IMR-90 (cell line): ENCODE measurements around the gene TNFRSF18. TPM values are rescaled to one million over a fixed set of nuclear protein-coding genes. Genes with fewer than 3 reads are reported as not detected.

ENCODE experiments used
- ATAC-seq: fragments of 200-7000 bp; cut with Tn5 transposase; 2 replicates; pipeline ENCODE4 v1.9.1; 2020; ENCODE audit warnings: low read depth, mild to moderate bottlenecking, moderate library complexity
- BruUV-seq: library from RNA; stranded (reverse); fragments of 400-500 nt; replicated peaks from 2 replicates; lab custom pipeline; 2021; lab: Mats Ljungman, UMichigan
- CTCF ChIA-PET: fragments of 300-600 bp; formaldehyde crosslinking; extraction: SDS; loops from one replicate; lab custom pipeline; 2021; ENCODE audit warnings: antibody characterized with exemption; lab: Yijun Ruan, JAX
- POLR2A ChIA-PET: fragments of 300-600 bp; sonication (Branson Sonifier 250); formaldehyde crosslinking; loops from one replicate; lab custom pipeline; 2022; ENCODE audit warnings: antibody characterized with exemption; ENCODE audit not compliant: unreplicated experiment; lab: Charles Lee
- DNase-seq: peaks from one replicate; pipeline ENCODE4 v3.0.0; 2013
- H2AFZ ChIP-seq: replicated peaks from 2 replicates; pipeline ENCODE3; 2013; ENCODE audit warnings: low read length, mild to moderate bottlenecking; ENCODE audit not compliant: poor library complexity
- H2AK5ac ChIP-seq: 2 replicates; pipeline ENCODE4 v1.6.1; 2013; ENCODE audit warnings: low read depth, low read length, inconsistent platforms
- H2AK9ac ChIP-seq: replicated peaks from 2 replicates; pipeline ENCODE3; 2013; ENCODE audit warnings: mild to moderate bottlenecking, low read depth, low read length, moderate library complexity; ENCODE audit not compliant: poor library complexity
- H2BK120ac ChIP-seq: 2 replicates; pipeline ENCODE4 v1.6.1; 2013; ENCODE audit warnings: low read depth, low read length, inconsistent platforms
- H2BK15ac ChIP-seq: 3 replicates; pipeline ENCODE4 v1.6.1; 2013; ENCODE audit warnings: low read depth, low read length, inconsistent platforms
- H2BK20ac ChIP-seq: 2 replicates; pipeline ENCODE4 v1.6.1; 2013; ENCODE audit warnings: low read depth, mild to moderate bottlenecking, inconsistent platforms, low read length, moderate library complexity
- H2BK5ac ChIP-seq: 2 replicates; pipeline ENCODE4 v1.6.1; 2013; ENCODE audit warnings: mild to moderate bottlenecking, low read depth, low read length, inconsistent platforms; ENCODE audit not compliant: poor library complexity, severe bottlenecking
- H3K14ac ChIP-seq: replicated peaks from 2 replicates; pipeline ENCODE4 v1.6.1; 2013; ENCODE audit warnings: low read depth, low read length, inconsistent platforms
- H3K18ac ChIP-seq: 2 replicates; pipeline ENCODE4 v1.6.1; 2013; ENCODE audit warnings: low read depth, low read length, control low read depth
- H3K23ac ChIP-seq: 2 replicates; pipeline ENCODE4 v1.6.1; 2013; ENCODE audit warnings: low read depth, low read length, inconsistent platforms
- H3K27ac ChIP-seq: 2 replicates; pipeline ENCODE4 v1.5.1; 2013; ENCODE audit warnings: mild to moderate bottlenecking, control low read depth, low read length; ENCODE audit not compliant: insufficient read depth
- H3K27me3 ChIP-seq: 2 replicates; pipeline ENCODE4 v1.6.1; 2013; ENCODE audit warnings: low read length; ENCODE audit not compliant: control insufficient read depth, insufficient read depth
- H3K36me3 ChIP-seq: 2 replicates; pipeline ENCODE4 v1.6.1; 2013; ENCODE audit warnings: low read length, mixed read lengths; ENCODE audit not compliant: control insufficient read depth, insufficient read depth
- H3K4ac ChIP-seq: 2 replicates; pipeline ENCODE4 v1.6.1; 2013; ENCODE audit warnings: low read depth, low read length, inconsistent platforms
- H3K4me1 ChIP-seq: 2 replicates; pipeline ENCODE4 v1.6.1; 2013; ENCODE audit warnings: low read length, mixed read lengths; ENCODE audit not compliant: control insufficient read depth, insufficient read depth
- H3K4me2 ChIP-seq: 2 replicates; pipeline ENCODE4 v1.6.1; 2013; ENCODE audit warnings: low read depth, mild to moderate bottlenecking, control low read depth, low read length, moderate library complexity
- H3K4me3 ChIP-seq: 2 replicates; pipeline ENCODE4 v1.5.1; 2013; ENCODE audit warnings: low read depth, mild to moderate bottlenecking, control low read depth, low read length, moderate library complexity; ENCODE audit not compliant: insufficient read depth
- H3K56ac ChIP-seq: 2 replicates; pipeline ENCODE4 v1.6.1; 2013; ENCODE audit warnings: low read length, inconsistent platforms; ENCODE audit not compliant: insufficient read depth; ENCODE audit errors: extremely low read depth
- H3K79me1 ChIP-seq, 2 experiments: 2 replicates each; pipeline ENCODE4 v1.6.1; 2013; ENCODE audit warnings: low read length in 2 of 2, inconsistent platforms in 1 of 2, low read depth in 1 of 2
- H3K9ac ChIP-seq: 2 replicates; pipeline ENCODE4 v1.6.1; 2013; ENCODE audit warnings: low read depth, low read length, control low read depth
- H3K9me1 ChIP-seq: 2 replicates; pipeline ENCODE4 v1.6.1; 2013; ENCODE audit warnings: low read length, inconsistent platforms; ENCODE audit not compliant: insufficient read depth
- H3K9me3 ChIP-seq: 2 replicates; pipeline ENCODE4 v1.6.1; 2013; ENCODE audit warnings: low read length; ENCODE audit not compliant: control insufficient read depth, insufficient read depth
- H4K20me1 ChIP-seq: 2 replicates; pipeline ENCODE4 v1.6.1; 2013; ENCODE audit warnings: low read length, inconsistent platforms; ENCODE audit not compliant: insufficient read depth
- H4K5ac ChIP-seq: 2 replicates; pipeline ENCODE4 v1.6.1; 2013; ENCODE audit warnings: mild to moderate bottlenecking, low read depth, low read length, control low read depth
- H4K8ac ChIP-seq, 2 experiments: 2 replicates each; pipeline ENCODE4 v1.6.1; 2013; ENCODE audit warnings: low read depth in 2 of 2, low read length in 2 of 2, control low read depth in 1 of 2, inconsistent platforms in 1 of 2
- H4K91ac ChIP-seq: 2 replicates; pipeline ENCODE4 v1.6.1; 2013; ENCODE audit warnings: low read depth, low read length, inconsistent platforms; ENCODE audit not compliant: insufficient read depth
- CHD1 ChIP-seq: IDR thresholded peaks from 2 replicates; pipeline ENCODE4 v1.6.1; 2012; ENCODE audit warnings: low read depth, low read length, improper control_type of control experiment
- FOS ChIP-seq: fragments of 150-350 bp; IDR thresholded peaks from 2 replicates; pipeline ENCODE4 v1.6.1; 2016; ENCODE audit warnings: low read depth, low read length
- MAZ ChIP-seq: IDR thresholded peaks from 2 replicates; pipeline ENCODE4 v1.6.1; 2012; ENCODE audit warnings: low read depth, mild to moderate bottlenecking, low read length, improper control_type of control experiment, moderate library complexity, borderline replicate concordance
- MXI1 ChIP-seq: IDR thresholded peaks from 2 replicates; pipeline ENCODE4 v1.6.1; 2012; ENCODE audit warnings: low read depth, mild to moderate bottlenecking, low read length, moderate library complexity, borderline replicate concordance
- NFE2L2 ChIP-seq: fragments of 150-350 bp; IDR thresholded peaks from 2 replicates; pipeline ENCODE4 v1.6.1; 2016; ENCODE audit warnings: low read depth, mild to moderate bottlenecking, low read length
- POLR2A ChIP-seq: IDR thresholded peaks from 2 replicates; pipeline ENCODE4 v1.6.1; 2012; ENCODE audit warnings: mild to moderate bottlenecking, low read depth, low read length
- RAD21 ChIP-seq: IDR thresholded peaks from 2 replicates; pipeline ENCODE4 v1.6.1; 2012; ENCODE audit warnings: low read length, improper control_type of control experiment
- RCOR1 ChIP-seq: IDR thresholded peaks from 2 replicates; pipeline ENCODE4 v1.6.1; 2012; ENCODE audit warnings: mild to moderate bottlenecking, low read length, improper control_type of control experiment; ENCODE audit not compliant: insufficient replicate concordance
- WGBS, 2 experiments: methylation state at CpG; one replicate each; pipeline versions ENCODE4 v1.1.5 to v1.1.7; 2013; ENCODE audit warnings: missing lambda C conversion rate in 2 of 2; ENCODE audit not compliant: insufficient read length in 1 of 2; ENCODE audit errors: extremely low coverage in 2 of 2; 5-methylcytosine and 5-hydroxymethylcytosine counted together
- dilution Hi-C: fragments of 300-500 bp; cut with HindIII; formaldehyde crosslinking; loops from one replicate; pipeline ENCODE4 v1.14.3; 2018; ENCODE audit warnings: low sequenced_read_pairs; ENCODE audit not compliant: unreplicated experiment
- in situ Hi-C: fragments of 300-500 bp; cut with MboI; formaldehyde crosslinking; loops from 3 replicates; pipeline ENCODE4 v1.14.3; 2019; ENCODE audit warnings: low sequenced_read_pairs, inconsistent platforms, mixed read lengths
- intact Hi-C: fragments of 100-400 bp; cut with micrococcal nuclease; formaldehyde crosslinking; loops from 2 replicates; pipeline ENCODE4 v1.10.0; 2022
- polyA plus RNA-seq, 3 experiments: library from polyadenylated mRNA; depleted of rRNA; stranded (reverse); fragments of >200 nt; gene quantifications; 2 replicates each; pipeline ENCODE4 v1.2.3, GENCODE V29; 2012; ENCODE audit warnings: low replicate concordance in 1 of 3
- total RNA-seq: library from RNA; depleted of rRNA; stranded (reverse); fragments of >200 nt; gene quantifications from 2 replicates; pipeline ENCODE4 v1.2.3, GENCODE V29; 2012
- TF ChIP-seq, protein P1 (sequence below): conservative IDR thresholded peaks from 2 replicates; pipeline ENCODE4 v1.5.1; 2012; ENCODE audit warnings: mild to moderate bottlenecking, low read depth, low read length, improper control_type of control experiment
- TF ChIP-seq, protein P2 (sequence below): fragments of 150-350 bp; IDR thresholded peaks from 2 replicates; pipeline ENCODE4 v1.6.1; 2017; ENCODE audit warnings: mild to moderate bottlenecking, antibody characterized with exemption, low read length, low read depth
- TF ChIP-seq, protein P3 (sequence below): fragments of 150-350 bp; IDR thresholded peaks from 2 replicates; pipeline ENCODE4 v1.6.1; 2016; ENCODE audit warnings: low read depth, mild to moderate bottlenecking, low read length, moderate library complexity, borderline replicate concordance

Gene TNFRSF18
- total and polyA plus RNA-seq, 2 of the 4 experiments (the other 2 are of a cell fraction) = 0.18 to 1.0 TPM

DNA sequence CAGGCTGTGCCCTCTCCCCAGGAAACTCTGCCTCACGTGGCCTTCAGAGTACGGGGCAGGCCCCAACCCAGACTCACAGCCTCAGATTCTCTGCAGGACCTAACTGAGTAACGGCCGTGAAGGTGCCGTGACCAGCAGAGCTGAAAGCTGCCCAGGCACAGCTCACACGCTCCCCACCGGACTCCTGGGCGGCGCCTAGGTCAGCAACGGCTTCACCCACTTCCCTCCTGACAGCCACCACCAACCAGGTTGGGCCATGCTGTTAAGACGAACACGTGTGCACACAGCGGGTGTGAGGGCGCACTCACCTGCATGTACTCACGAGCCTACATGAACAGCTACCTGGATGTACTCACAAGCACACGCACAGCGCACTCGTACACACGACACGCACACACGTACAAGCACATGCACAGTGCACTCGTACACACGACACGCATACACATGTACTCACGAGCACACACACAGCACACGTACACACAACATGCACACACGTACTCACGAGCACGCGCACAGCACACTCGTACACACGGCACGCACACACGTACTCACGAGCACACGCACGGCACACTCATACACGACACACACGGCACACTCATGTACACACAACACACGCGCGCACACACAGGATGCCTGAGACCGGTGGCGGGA, 16.3 kb upstream of the TNFRSF18 start:
- POLR2A ChIA-PET = no interaction called here

More for the DNA sequence above, 16.3 kb upstream of the TNFRSF18 start:
- Histone ChIP-seq H3K36me3 (peaks cover 78% of the 10 kb centered on the region), H2BK15ac (no peak overlapping the region), H3K18ac (no peak overlapping the region), H3K4me3 (no peak overlapping the region), H3K56ac (no peak overlapping the region), H3K9ac (no peak overlapping the region), H3K23ac (no peak overlapping the region), H4K20me1 (peaks cover 44% of the 10 kb centered on the region), H4K91ac (no peak overlapping the region), H3K4me1 (no peaks in the 10 kb centered on the region), H4K5ac (no peak overlapping the region), H2BK120ac (no peak overlapping the region), H2AK9ac (no peak overlapping the region), H2BK5ac (no peak overlapping the region), H2AFZ (no peak overlapping the region), H3K9me3 (no peaks in the 10 kb centered on the region), H2BK20ac (no peak overlapping the region), H3K27ac (no peak overlapping the region), H3K27me3 (no peaks in the 10 kb centered on the region), H3K14ac (no peak overlapping the region), H3K4me2 (no peak overlapping the region), H2AK5ac (no peak overlapping the region), H3K4ac (no peak overlapping the region), H4K8ac (no peak overlapping the region), H3K9me1 (peaks cover 9% of the 10 kb centered on the region), H3K79me1 (peaks cover 11 to 46% of the 10 kb centered on the region in 2 experiments; a peak in 3 of 4 replicates)
- DNase-seq (no peak), ATAC-seq (no peak)
- intact Hi-C loops = no loop called here
- TF ChIP-seq POLR2A (no peak), MXI1 (no peak), RCOR1 (no peak), FOS (no peak), CHD1 (no peak), RAD21 (no peak), NFE2L2 (no peak), MAZ (no peak)
- TF ChIP-seq, protein P1, sequence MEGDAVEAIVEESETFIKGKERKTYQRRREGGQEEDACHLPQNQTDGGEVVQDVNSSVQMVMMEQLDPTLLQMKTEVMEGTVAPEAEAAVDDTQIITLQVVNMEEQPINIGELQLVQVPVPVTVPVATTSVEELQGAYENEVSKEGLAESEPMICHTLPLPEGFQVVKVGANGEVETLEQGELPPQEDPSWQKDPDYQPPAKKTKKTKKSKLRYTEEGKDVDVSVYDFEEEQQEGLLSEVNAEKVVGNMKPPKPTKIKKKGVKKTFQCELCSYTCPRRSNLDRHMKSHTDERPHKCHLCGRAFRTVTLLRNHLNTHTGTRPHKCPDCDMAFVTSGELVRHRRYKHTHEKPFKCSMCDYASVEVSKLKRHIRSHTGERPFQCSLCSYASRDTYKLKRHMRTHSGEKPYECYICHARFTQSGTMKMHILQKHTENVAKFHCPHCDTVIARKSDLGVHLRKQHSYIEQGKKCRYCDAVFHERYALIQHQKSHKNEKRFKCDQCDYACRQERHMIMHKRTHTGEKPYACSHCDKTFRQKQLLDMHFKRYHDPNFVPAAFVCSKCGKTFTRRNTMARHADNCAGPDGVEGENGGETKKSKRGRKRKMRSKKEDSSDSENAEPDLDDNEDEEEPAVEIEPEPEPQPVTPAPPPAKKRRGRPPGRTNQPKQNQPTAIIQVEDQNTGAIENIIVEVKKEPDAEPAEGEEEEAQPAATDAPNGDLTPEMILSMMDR = no peak
- TF ChIP-seq, protein P2, sequence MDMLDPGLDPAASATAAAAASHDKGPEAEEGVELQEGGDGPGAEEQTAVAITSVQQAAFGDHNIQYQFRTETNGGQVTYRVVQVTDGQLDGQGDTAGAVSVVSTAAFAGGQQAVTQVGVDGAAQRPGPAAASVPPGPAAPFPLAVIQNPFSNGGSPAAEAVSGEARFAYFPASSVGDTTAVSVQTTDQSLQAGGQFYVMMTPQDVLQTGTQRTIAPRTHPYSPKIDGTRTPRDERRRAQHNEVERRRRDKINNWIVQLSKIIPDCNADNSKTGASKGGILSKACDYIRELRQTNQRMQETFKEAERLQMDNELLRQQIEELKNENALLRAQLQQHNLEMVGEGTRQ = no peak
- TF ChIP-seq, protein P3, sequence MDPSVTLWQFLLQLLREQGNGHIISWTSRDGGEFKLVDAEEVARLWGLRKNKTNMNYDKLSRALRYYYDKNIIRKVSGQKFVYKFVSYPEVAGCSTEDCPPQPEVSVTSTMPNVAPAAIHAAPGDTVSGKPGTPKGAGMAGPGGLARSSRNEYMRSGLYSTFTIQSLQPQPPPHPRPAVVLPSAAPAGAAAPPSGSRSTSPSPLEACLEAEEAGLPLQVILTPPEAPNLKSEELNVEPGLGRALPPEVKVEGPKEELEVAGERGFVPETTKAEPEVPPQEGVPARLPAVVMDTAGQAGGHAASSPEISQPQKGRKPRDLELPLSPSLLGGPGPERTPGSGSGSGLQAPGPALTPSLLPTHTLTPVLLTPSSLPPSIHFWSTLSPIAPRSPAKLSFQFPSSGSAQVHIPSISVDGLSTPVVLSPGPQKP = no peak
- dilution Hi-C loops = no loop called here
- 96% methylated on average over 38 of the region's 44 CpGs; no CpG with 5 or more reads in 1 of the 2 experiments for WGBS, 2 experiments
- CTCF ChIA-PET = no interaction called here
- in situ Hi-C loops = no loop called here
- no TSS peak for BruUV-seq
